ENCODE results near the gene GFAP.

GFAP gene

GRCh38 chr17:44915321-44915726, at the start of gene GFAP:
GFAP (minus strand) TSS chr17:44915500; CDS start chr17:44915486, 14 bp downstream.
- TF ChIP-seq CTCF (IDR thresholded peaks at IDR 0.05): no peak

GRCh38 chr17:44961921-44962350, 46.6 kb upstream of the GFAP start:
- no peak for TF ChIP-seq CTCF (IDR thresholded peaks at IDR 0.05)

GRCh38 chr17:44960691-44961090, 45.4 kb upstream of the GFAP start:
- TF ChIP-seq CTCF (IDR thresholded peaks at IDR 0.05): no peak

- TF ChIP-seq CTCF (IDR thresholded peaks at IDR 0.05): no peak
Measured at GRCh38 chr17:44959821-44960531, 44.7 kb upstream of the GFAP start.

GRCh38 chr17:44956998-44957981, 42.0 kb upstream of the GFAP start:
- TF ChIP-seq CTCF (IDR thresholded peaks at IDR 0.05): no peak

- no peak for TF ChIP-seq CTCF (IDR thresholded peaks at IDR 0.05)
Measured at GRCh38 chr17:44955674-44956425, 40.5 kb upstream of the GFAP start.

- TF ChIP-seq CTCF (IDR thresholded peaks at IDR 0.05): no peak
Measured at GRCh38 chr17:44952946-44953475, 37.7 kb upstream of the GFAP start.

All from LNCAP (cell line).